Sigmoid colon (tissue), 7 donors: ENCODE results near the gene MYO18B. TPM values are rescaled to one million over a fixed set of nuclear protein-coding genes. Genes with fewer than 3 reads are reported as not detected.

ENCODE experiments used
- DNase-seq: peaks from one replicate; pipeline ENCODE4 v3.0.0-alpha.2; 2019
- H3K27ac ChIP-seq, 4 donors: fragments of 200-600 bp; sonication (generic); one replicate each; pipeline ENCODE4 v1.5.1; 2016 to 2019; ENCODE audit warnings: mild to moderate bottlenecking in 1 of 4
- H3K27me3 ChIP-seq, 3 donors: fragments of 200-600 bp; sonication (generic); one replicate each; pipeline ENCODE4 v1.5.1; 2019; ENCODE audit warnings: mild to moderate bottlenecking in 1 of 3
- H3K36me3 ChIP-seq, 4 donors: fragments of 200-600 bp; sonication (generic); one replicate each; pipeline ENCODE4 v1.5.1; 2016 to 2019
- H3K4me1 ChIP-seq, 4 donors: fragments of 200-600 bp; sonication (generic); one replicate each; pipeline ENCODE4 v1.5.1; 2017 to 2019
- H3K4me3 ChIP-seq, 4 donors: fragments of 200-600 bp; sonication (generic); one replicate each; pipeline ENCODE4 v1.5.1; 2017 to 2019; ENCODE audit warnings: mild to moderate bottlenecking in 2 of 4, moderate library complexity in 1 of 4
- H3K9me3 ChIP-seq, 4 donors: fragments of 200-600 bp in 3 of 4; sonication (generic) in 3 of 4; one replicate each; pipeline versions ENCODE4 v1.5.1 to v1.6.1; 2013 to 2019
- CTCF ChIP-seq, 4 experiments: fragments of 450-650 bp in 3 of 4; fragments of 200-600 bp in 1 of 4; IDR thresholded peaks; one replicate each; pipeline ENCODE4 v1.5.1; 2016 to 2019; ENCODE audit warnings: antibody characterized with exemption in 4 of 4, mild to moderate bottlenecking in 3 of 4, moderate library complexity in 2 of 4
- EP300 ChIP-seq, 4 donors: sonication (generic); formaldehyde crosslinking; IDR thresholded peaks; one replicate each; pipeline ENCODE4 v1.6.1; 2017; ENCODE audit warnings: antibody characterized with exemption in 4 of 4
- POLR2A ChIP-seq, 2 donors: fragments of 450-650 bp; IDR thresholded peaks; one replicate each; pipeline ENCODE4 v1.6.1; 2016; ENCODE audit warnings: antibody characterized with exemption in 2 of 2, mild to moderate bottlenecking in 2 of 2, moderate library complexity in 2 of 2
- POLR2AphosphoS5 ChIP-seq, 4 donors: sonication (generic); formaldehyde crosslinking; IDR thresholded peaks; one replicate each; pipeline ENCODE4 v1.6.1; 2017; ENCODE audit warnings: antibody characterized with exemption in 4 of 4
- WGBS, 2 donors: extraction: QIAGEN DNeasy Blood & Tissue Kit; methylation state at CpG; one replicate each; pipeline ENCODE4 v1.1.7; 2013; 5-methylcytosine and 5-hydroxymethylcytosine counted together
- intact Hi-C: fragments of 100-400 bp; cut with DNase I; formaldehyde crosslinking; loops from one replicate; pipeline ENCODE4 v1.15.1; 2023
- polyA plus RNA-seq, 3 donors: library from polyadenylated mRNA; stranded (reverse); fragments of 200-250 nt; gene quantifications; one replicate each; pipeline ENCODE4 v1.2.3, GENCODE V29; 2013
- total RNA-seq, 4 donors: library from RNA; depleted of rRNA; stranded (reverse); fragments of >200 nt; gene quantifications; one replicate each; pipeline ENCODE4 v1.1.0, GENCODE V29; 2016
- donor health status: healthy with polysubstance abuse.
- donor health status: Bipolar disorder and iron deficiency.
- donor health status: healthy.

Gene MYO18B
- total and polyA plus RNA-seq, 7 donors: under 0.01 to 0.60 (median 0.30) TPM; not detected in 3

DNA sequence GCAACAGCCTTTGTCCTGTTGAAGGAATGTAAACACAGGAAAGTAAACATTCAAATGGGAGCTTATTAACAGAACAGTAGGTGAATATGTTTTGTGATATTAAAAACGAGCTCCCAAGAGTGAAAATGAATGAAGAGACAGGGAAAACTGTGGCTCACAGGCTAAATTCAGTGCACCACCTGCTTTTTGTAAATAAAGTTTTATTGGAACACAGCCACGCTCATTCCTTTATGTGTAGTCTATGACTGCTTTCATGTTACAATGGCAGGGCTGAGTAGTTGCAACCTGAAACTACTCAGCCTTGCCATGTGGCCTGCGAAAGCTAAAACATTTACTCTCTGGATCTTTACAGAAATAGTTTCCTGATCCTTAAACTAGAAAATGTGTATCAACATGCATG, 136.9 kb downstream of the MYO18B start:
- Histone ChIP-seq H3K36me3 (no peaks in the 10 kb centered on the region), H3K4me1 (no peaks in the 10 kb centered on the region), H3K9me3 (no peaks in the 10 kb centered on the region), H3K27me3 (peaks cover 0 to 12% (median 0%) of the 10 kb centered on the region in 3 donors), H3K27ac (no peak overlapping the region), H3K4me3 (no peak overlapping the region)
- intact Hi-C loops: no loop called here
- DNase-seq: no peak
- WGBS, 2 donors: 40 to 65% methylated on average over 3 of the region's 3 CpGs
- TF ChIP-seq CTCF (IDR thresholded peaks at IDR 0.05) (no peak), EP300 (IDR thresholded peaks at IDR 0.05) (no peak), POLR2AphosphoS5 (IDR thresholded peaks at IDR 0.05) (no peak), POLR2A (IDR thresholded peaks at IDR 0.05) (no peak)

GRCh38 chr22:25880524-25880923, 138.5 kb downstream of the MYO18B start:
- no peaks in the 10 kb centered on the region for H3K36me3 ChIP-seq
- H3K4me1 ChIP-seq: no peaks in the 10 kb centered on the region
- no peaks in the 10 kb centered on the region for H3K9me3 ChIP-seq
- no peak overlapping the region for H3K27ac ChIP-seq
- WGBS, 2 donors: 75 to 78% methylated on average over 2 of the region's 2 CpGs
- H3K27me3 ChIP-seq: peaks cover 0 to 5% (median 0%) of the 10 kb centered on the region in 3 donors
- no peak overlapping the region for H3K4me3 ChIP-seq
- TF ChIP-seq POLR2AphosphoS5 (IDR thresholded peaks at IDR 0.05): no peak
- intact Hi-C loops: no loop called here
- DNase-seq: no peak

DNA sequence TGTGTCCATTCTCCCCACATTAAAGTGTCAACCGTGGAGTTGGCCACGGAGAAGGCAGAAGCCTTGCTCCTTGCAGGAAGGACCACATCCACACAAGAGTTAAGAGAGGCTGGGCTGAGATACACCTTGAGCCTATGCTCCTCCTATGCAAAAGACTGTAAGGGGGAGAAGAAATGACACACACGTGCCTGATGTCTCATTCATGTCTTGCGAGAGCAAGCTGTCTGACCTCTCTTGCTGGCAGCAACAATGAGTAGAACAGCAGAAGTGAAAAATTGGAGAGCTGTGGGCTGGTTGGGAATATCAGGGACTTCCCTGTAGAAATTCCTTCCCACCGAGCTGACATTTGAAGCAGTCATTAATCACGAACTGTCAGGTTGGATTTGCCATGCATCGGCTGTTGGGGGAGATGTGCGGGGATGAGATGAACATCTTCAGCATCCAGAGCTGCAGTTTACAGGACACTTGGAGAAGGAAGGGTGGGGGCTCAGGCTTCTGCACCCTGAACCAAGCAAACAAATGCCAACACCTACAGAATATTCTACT, 139.3 kb downstream of the MYO18B start:
- Histone ChIP-seq H3K36me3 (no peaks in the 10 kb centered on the region), H3K27ac (no peak overlapping the region), H3K4me3 (no peak overlapping the region), H3K4me1 (no peaks in the 10 kb centered on the region), H3K27me3 (peaks cover 0 to 7% (median 0%) of the 10 kb centered on the region in 3 donors), H3K9me3 (no peaks in the 10 kb centered on the region)
- 78 to 79% methylated on average over 8 of the region's 8 CpGs for WGBS, 2 donors
- DNase-seq: no peak
- no peak for TF ChIP-seq POLR2AphosphoS5 (IDR thresholded peaks at IDR 0.05)
- TF ChIP-seq EP300 (IDR thresholded peaks at IDR 0.05): no peak
- no peak for TF ChIP-seq CTCF (IDR thresholded peaks at IDR 0.05)
- no peak for TF ChIP-seq POLR2A (IDR thresholded peaks at IDR 0.05)
- intact Hi-C loops: no loop called here

GRCh38 chr22:25882360-25882759, 140.4 kb downstream of the MYO18B start:
- Histone ChIP-seq H3K4me3 (no peak overlapping the region), H3K9me3 (no peaks in the 10 kb centered on the region), H3K36me3 (no peaks in the 10 kb centered on the region), H3K27ac (no peak overlapping the region), H3K4me1 (no peaks in the 10 kb centered on the region), H3K27me3 (peaks cover 0 to 11% (median 0%) of the 10 kb centered on the region in 3 donors)
- TF ChIP-seq EP300 (IDR thresholded peaks at IDR 0.05) (no peak), POLR2A (IDR thresholded peaks at IDR 0.05) (no peak), CTCF (IDR thresholded peaks at IDR 0.05) (no peak), POLR2AphosphoS5 (IDR thresholded peaks at IDR 0.05) (no peak)
- WGBS, 2 donors: 62 to 68% methylated on average over 2 of the region's 2 CpGs
- intact Hi-C loops: no loop called here
- no peak for DNase-seq

DNA sequence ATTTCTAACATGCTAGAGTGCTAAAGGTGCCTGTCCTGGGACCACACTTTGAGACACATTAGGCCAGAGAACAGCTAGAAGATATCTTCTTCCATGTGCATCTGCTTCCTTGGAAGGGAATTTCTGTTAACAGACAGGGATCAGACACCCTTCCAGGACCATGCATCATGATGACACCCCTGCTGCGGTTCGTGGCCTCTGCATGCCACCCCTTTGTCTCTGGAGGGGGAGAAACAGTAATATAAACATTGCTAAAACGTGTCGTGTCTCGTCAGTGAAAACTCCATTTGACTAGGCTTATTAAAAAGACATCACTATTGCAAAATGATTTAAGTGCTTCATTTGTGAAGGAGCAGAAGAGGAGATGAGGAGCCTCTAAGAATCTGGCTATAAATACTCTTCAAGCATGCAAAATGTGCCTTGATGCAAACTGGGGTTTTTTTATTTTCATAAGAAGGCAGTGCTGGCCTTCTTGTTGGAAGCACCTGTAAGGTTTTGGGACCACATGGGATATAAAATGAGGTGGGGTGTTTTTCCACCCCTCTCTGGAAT, 141.6 kb downstream of the MYO18B start:
- Histone ChIP-seq H3K4me1 (no peaks in the 10 kb centered on the region), H3K27me3 (peaks cover 0 to 11% (median 0%) of the 10 kb centered on the region in 3 donors), H3K4me3 (no peak overlapping the region), H3K27ac (no peak overlapping the region), H3K36me3 (no peaks in the 10 kb centered on the region), H3K9me3 (no peaks in the 10 kb centered on the region)
- 39 to 46% methylated on average over 5 of the region's 5 CpGs for WGBS, 2 donors
- no peak for DNase-seq
- no peak for TF ChIP-seq POLR2A (IDR thresholded peaks at IDR 0.05)
- TF ChIP-seq POLR2AphosphoS5 (IDR thresholded peaks at IDR 0.05): no peak
- no peak for TF ChIP-seq EP300 (IDR thresholded peaks at IDR 0.05)
- no peak for TF ChIP-seq CTCF (IDR thresholded peaks at IDR 0.05)
- intact Hi-C loops: no loop called here
